ENCODE results near the gene AHNAK. TPM values are rescaled to one million over a fixed set of nuclear protein-coding genes. Genes with fewer than 3 reads are reported as not detected.
A peak's percentile ranks its signal among the peaks of the same experiment; 100 is the strongest.

The AHNAK gene
- total RNA-seq, 4 donors from 2014 or later, result 571 to 1,016 (median 697) TPM

DNA sequence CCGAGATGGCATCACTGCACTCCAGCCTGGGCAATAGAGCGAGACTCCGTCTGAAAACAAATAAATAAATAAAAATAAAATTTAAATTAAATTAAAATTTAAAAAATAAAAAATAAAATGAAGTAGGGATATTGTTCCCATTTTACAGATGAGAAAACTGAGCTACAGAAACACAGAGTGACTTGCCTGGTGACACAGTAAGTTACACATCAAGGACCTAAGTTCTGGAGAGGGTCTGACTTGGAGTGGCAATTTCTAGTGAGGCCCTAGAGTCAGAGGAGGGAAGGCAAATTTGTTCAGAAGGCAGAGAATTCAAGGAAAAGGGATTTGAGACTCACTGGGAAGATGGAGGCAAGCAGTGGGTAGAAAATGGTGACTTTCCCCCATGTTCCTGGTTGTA, 125.7 kb downstream of the AHNAK start:
- Histone ChIP-seq H3K4me1 (peaks cover 0 to 6% (median 0%) of the 10 kb centered on the region in 4 donors), H3K9me3 (no peaks in the 10 kb centered on the region), H3K4me3 (no peak overlapping the region), H3K27me3 (no peaks in the 10 kb centered on the region), H3K27ac (no peak overlapping the region), H3K36me3 (no peaks in the 10 kb centered on the region)
- no peak for TF ChIP-seq POLR2A (IDR thresholded peaks at IDR 0.05)
- TF ChIP-seq, protein P1, sequence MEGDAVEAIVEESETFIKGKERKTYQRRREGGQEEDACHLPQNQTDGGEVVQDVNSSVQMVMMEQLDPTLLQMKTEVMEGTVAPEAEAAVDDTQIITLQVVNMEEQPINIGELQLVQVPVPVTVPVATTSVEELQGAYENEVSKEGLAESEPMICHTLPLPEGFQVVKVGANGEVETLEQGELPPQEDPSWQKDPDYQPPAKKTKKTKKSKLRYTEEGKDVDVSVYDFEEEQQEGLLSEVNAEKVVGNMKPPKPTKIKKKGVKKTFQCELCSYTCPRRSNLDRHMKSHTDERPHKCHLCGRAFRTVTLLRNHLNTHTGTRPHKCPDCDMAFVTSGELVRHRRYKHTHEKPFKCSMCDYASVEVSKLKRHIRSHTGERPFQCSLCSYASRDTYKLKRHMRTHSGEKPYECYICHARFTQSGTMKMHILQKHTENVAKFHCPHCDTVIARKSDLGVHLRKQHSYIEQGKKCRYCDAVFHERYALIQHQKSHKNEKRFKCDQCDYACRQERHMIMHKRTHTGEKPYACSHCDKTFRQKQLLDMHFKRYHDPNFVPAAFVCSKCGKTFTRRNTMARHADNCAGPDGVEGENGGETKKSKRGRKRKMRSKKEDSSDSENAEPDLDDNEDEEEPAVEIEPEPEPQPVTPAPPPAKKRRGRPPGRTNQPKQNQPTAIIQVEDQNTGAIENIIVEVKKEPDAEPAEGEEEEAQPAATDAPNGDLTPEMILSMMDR (IDR thresholded peaks at IDR 0.05), result no peak
- DNase-seq, result no peak

DNA sequence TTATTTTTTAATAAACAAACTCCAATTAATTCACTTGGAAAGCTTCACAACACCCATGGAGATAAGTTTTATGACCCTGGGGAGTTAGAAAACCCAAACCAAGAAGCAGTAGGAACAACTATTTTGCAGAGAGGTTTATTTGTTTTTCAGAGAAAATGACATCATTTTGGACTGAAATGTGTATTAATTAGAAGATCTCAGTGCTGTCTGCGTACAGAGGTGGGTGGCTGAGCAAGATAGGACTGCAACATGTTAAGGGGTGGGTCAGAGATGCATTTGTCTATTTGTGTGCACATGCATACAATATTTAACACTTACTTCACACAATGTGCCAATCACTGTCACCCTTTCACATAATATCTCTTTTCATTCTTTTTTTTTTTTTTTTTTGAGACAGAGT, 126.7 kb downstream of the AHNAK start:
- Histone ChIP-seq H3K4me3 (no peak overlapping the region), H3K27ac (peak overlapping the region; percentile 7 to 51 (median 26)), H3K27me3 (no peaks in the 10 kb centered on the region), H3K4me1 (peaks cover 0 to under 1% (median 0%) of the 10 kb centered on the region in 4 donors), H3K9me3 (no peaks in the 10 kb centered on the region), H3K36me3 (no peaks in the 10 kb centered on the region)
- no peak for DNase-seq
- no peak for TF ChIP-seq POLR2A (IDR thresholded peaks at IDR 0.05)
- TF ChIP-seq, protein P1 (IDR thresholded peaks at IDR 0.05), result no peak

DNA sequence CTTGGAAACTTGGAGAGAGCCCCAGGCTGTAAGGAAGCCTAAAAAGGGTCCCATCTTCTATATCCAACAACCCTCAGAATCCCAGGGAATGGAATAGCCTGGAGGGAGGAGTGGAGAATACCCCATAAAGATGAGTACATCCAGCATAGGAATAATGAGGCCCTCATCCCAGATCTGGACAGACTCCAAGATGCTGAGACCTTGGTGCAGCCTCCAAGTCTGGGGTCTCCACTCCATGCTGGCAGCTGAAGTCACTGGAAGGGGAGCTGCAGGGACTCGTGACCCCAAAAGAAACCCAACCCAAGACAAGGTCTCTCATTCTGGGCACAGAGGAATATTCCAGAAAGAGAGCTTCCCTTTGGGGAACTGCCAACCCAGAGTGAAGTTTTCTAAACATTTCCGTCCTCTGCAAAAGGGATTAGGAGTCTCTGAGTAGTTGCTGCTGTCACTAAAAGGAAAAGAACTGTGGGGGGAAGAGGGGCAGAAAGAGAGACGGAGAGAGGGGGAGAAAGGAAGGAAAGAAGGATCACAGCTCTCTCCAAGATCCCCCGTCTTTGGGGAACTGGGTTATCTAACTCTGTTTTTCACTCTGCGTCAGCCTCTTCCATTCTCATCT, 127.2 kb downstream of the AHNAK start:
- Histone ChIP-seq H3K9me3 (no peaks in the 10 kb centered on the region), H3K36me3 (no peaks in the 10 kb centered on the region), H3K27ac (peak overlapping the region; percentile 7 to 51 (median 26)), H3K4me1 (no peaks in the 10 kb centered on the region), H3K4me3 (no peak overlapping the region), H3K27me3 (no peaks in the 10 kb centered on the region)
- DNase-seq, result no peak
- TF ChIP-seq POLR2A (IDR thresholded peaks at IDR 0.05), result no peak

DNA sequence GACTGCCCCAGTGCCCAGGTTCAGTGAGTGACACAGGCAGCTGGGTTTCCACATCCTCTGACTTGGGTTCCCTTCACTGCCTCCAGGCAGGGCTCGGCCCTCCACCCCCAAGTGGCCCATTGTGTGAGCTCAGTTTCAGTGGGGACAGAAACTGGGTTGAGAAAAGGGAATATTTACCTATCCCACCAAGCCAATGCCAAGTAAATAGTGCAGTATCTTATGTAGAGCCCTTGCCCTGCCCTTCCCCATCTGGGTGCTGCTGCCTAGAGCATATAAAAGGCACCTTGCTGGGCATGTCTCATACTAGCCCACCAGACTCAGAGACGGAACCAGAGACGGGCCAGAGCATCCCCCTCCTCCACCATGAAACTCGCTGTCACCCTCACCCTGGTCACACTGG, 127.9 kb downstream of the AHNAK start, which contains the start of gene SCGB1A1:
TSS of gene SCGB1A1 (plus strand) at position 301 of the 400 bp plus-strand sequence. CDS start at position 364, 63 bp downstream.
- Histone ChIP-seq H3K4me3 (no peak within 1 kb of the TSS), H3K27ac (peak within 1 kb of the TSS; percentile 7 to 51 (median 26))
- DNase-seq, result no peak

DNA sequence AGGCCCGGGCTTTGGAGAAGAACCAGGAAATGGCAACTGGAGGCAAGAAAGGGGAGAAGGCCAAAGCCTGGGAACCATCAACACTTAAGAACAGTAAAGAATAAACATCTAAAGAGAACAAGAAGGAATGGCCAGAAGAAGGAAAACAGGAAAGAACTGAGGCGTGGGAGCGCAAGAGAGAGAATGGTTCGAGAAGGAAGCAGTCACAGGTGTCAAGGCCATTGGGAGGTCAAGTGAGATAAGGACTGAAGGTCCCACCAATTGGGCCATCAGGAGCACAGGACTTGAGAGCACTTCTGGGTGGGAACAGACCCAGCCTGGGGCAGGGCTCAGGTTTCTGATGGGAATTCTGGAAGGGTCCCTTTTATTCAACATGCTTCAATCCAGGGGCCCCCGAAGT, 128.5 kb downstream of the AHNAK start:
- TF ChIP-seq, protein P1 (IDR thresholded peaks at IDR 0.05), result no peak
- no peak for TF ChIP-seq POLR2A (IDR thresholded peaks at IDR 0.05)
- Histone ChIP-seq H3K4me1 (no peaks in the 10 kb centered on the region), H3K9me3 (no peaks in the 10 kb centered on the region), H3K4me3 (no peak overlapping the region), H3K27ac (no peak overlapping the region), H3K27me3 (no peaks in the 10 kb centered on the region), H3K36me3 (no peaks in the 10 kb centered on the region)
- DNase-seq, result no peak

More for the DNA sequence above, 127.9 kb downstream of the AHNAK start, which contains the start of gene SCGB1A1:
- TF ChIP-seq, protein P1 (IDR thresholded peaks at IDR 0.05), result no peak
- H3K36me3 ChIP-seq, result no peaks in the 10 kb centered on the region
- H3K27me3 ChIP-seq, result no peaks in the 10 kb centered on the region
- no peaks in the 10 kb centered on the region for H3K9me3 ChIP-seq
- H3K4me1 ChIP-seq, result no peaks in the 10 kb centered on the region

DNA sequence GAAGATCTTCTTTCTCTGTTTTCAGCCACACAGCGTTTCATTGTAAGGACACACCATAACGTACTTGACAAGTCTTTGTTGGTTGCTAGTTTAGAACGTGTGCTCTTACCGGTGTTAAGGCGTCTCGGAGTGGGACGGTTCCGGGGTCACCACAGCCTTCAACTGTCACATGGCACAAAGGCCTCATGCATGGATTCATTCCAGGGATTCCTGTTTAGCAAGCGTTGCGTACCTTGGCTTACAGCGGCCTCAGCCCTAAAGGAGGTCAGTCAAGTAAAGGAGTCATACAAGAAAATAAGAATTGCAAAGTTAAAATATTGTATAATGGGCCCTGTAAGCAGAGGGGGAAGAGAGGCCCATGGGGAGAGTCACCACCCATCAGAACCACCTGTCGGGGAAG, 130.0 kb downstream of the AHNAK start:
- no peak overlapping the region for H3K4me3 ChIP-seq
- TF ChIP-seq POLR2A (IDR thresholded peaks at IDR 0.05), result no peak
- TF ChIP-seq, protein P1 (IDR thresholded peaks at IDR 0.05), result no peak
- H3K4me1 ChIP-seq, result no peaks in the 10 kb centered on the region
- DNase-seq, result no peak
- no peaks in the 10 kb centered on the region for H3K27me3 ChIP-seq
- H3K9me3 ChIP-seq, result no peaks in the 10 kb centered on the region
- no peak overlapping the region for H3K27ac ChIP-seq
- no peaks in the 10 kb centered on the region for H3K36me3 ChIP-seq

All from Peyer's patch (tissue), 4 donors.